Subcutaneous abdominal adipose tissue (tissue), 5 donors: ENCODE data around the gene STK31.
"Not testable (repeated sequence)": the region's sequence is repeated elsewhere in the genome, so short reads cannot be mapped to it uniquely, and the experiment has no call there.

Experiments
- H3K27ac ChIP-seq: one replicate; pipeline ENCODE4 v1.7.0; 2013; ENCODE audit warnings: low read depth, mild to moderate bottlenecking, inconsistent platforms, low read length, moderate library complexity
- H3K27me3 ChIP-seq, 5 donors: one replicate each; pipeline ENCODE4 v1.7.0; 2013; ENCODE audit warnings: low read length in 5 of 5, inconsistent platforms in 1 of 5; ENCODE audit not compliant: control insufficient read depth in 5 of 5, insufficient read depth in 4 of 5
- H3K36me3 ChIP-seq, 5 donors: one replicate each; pipeline ENCODE4 v1.7.0; 2013; ENCODE audit warnings: low read length in 5 of 5; ENCODE audit not compliant: control insufficient read depth in 5 of 5, insufficient read depth in 5 of 5
- H3K4me1 ChIP-seq, 5 donors: one replicate each; pipeline ENCODE4 v1.7.0; 2013; ENCODE audit warnings: low read length in 5 of 5, mild to moderate bottlenecking in 3 of 5, moderate library complexity in 1 of 5; ENCODE audit not compliant: control insufficient read depth in 5 of 5, insufficient read depth in 5 of 5
- H3K4me3 ChIP-seq, 5 donors: one replicate each; pipeline ENCODE4 v1.7.0; 2013; ENCODE audit warnings: low read length in 5 of 5, low read depth in 1 of 5
- H3K9ac ChIP-seq, 5 donors: one replicate each; pipeline ENCODE4 v1.7.0; 2013; ENCODE audit warnings: low read length in 5 of 5, mild to moderate bottlenecking in 4 of 5, moderate library complexity in 3 of 5
- H3K9me3 ChIP-seq, 5 donors: one replicate each; pipeline ENCODE4 v1.7.0; 2013; ENCODE audit warnings: low read length in 5 of 5; ENCODE audit not compliant: control insufficient read depth in 5 of 5
- donor health status: healthy.
- donor health status: healthy.
- donor health status: healthy.
- donor health status: healthy.
- donor health status: healthy.

STK31 gene

GRCh38 chr7:23713285-23714149, 3.5 kb downstream of the STK31 start:
- H3K4me3 ChIP-seq: no peak overlapping the region
- H3K4me1 ChIP-seq: no peaks in the 10 kb centered on the region
- H3K27me3 ChIP-seq: no peaks in the 10 kb centered on the region
- H3K9me3 ChIP-seq: no peaks in the 10 kb centered on the region
- no peak overlapping the region for H3K27ac ChIP-seq
- H3K36me3 ChIP-seq: no peaks in the 10 kb centered on the region
- H3K9ac ChIP-seq: no peak overlapping the region

GRCh38 chr7:23714150-23714464, 4.1 kb downstream of the STK31 start:
- H3K9ac ChIP-seq: no peak overlapping the region
- no peaks in the 10 kb centered on the region for H3K27me3 ChIP-seq
- H3K27ac ChIP-seq: no peak overlapping the region
- no peaks in the 10 kb centered on the region for H3K36me3 ChIP-seq
- H3K4me1 ChIP-seq: no peaks in the 10 kb centered on the region
- no peak overlapping the region for H3K4me3 ChIP-seq
- no peaks in the 10 kb centered on the region for H3K9me3 ChIP-seq

GRCh38 chr7:23714579-23714978, 4.6 kb downstream of the STK31 start:
- Histone ChIP-seq H3K27me3 (no peaks in the 10 kb centered on the region), H3K4me1 (no peaks in the 10 kb centered on the region), H3K27ac (no peak overlapping the region), H3K9me3 (no peaks in the 10 kb centered on the region), H3K4me3 (no peak overlapping the region), H3K9ac (no peak overlapping the region), H3K36me3 (no peaks in the 10 kb centered on the region)

- no peaks in the 10 kb centered on the region for H3K27me3 ChIP-seq
- H3K4me1 ChIP-seq: no peaks in the 10 kb centered on the region
- H3K9me3 ChIP-seq: no peaks in the 10 kb centered on the region
- no peak overlapping the region for H3K9ac ChIP-seq
- H3K27ac ChIP-seq: no peak overlapping the region
- H3K36me3 ChIP-seq: no peaks in the 10 kb centered on the region
- no peak overlapping the region for H3K4me3 ChIP-seq
These were observed 5.1 kb downstream of the STK31 start for GRCh38 chr7:23715099-23715498.

- Histone ChIP-seq H3K27me3 (no peaks in the 10 kb centered on the region), H3K9ac (no peak overlapping the region), H3K9me3 (no peaks in the 10 kb centered on the region), H3K4me3 (no peak overlapping the region), H3K27ac (no peak overlapping the region), H3K4me1 (no peaks in the 10 kb centered on the region), H3K36me3 (no peaks in the 10 kb centered on the region)
These were observed 7.8 kb downstream of the STK31 start for GRCh38 chr7:23717788-23718187.

GRCh38 chr7:23721456-23721855, 11.4 kb downstream of the STK31 start:
- H3K9ac ChIP-seq: no peak overlapping the region
- no peaks in the 10 kb centered on the region for H3K4me1 ChIP-seq
- no peak overlapping the region for H3K4me3 ChIP-seq
- H3K36me3 ChIP-seq: no peaks in the 10 kb centered on the region
- H3K27me3 ChIP-seq: no peaks in the 10 kb centered on the region
- no peak overlapping the region for H3K27ac ChIP-seq
- H3K9me3 ChIP-seq: no peaks in the 10 kb centered on the region

- not testable (repeated sequence) for H3K9me3 ChIP-seq, H3K27ac ChIP-seq, H3K27me3 ChIP-seq, H3K36me3 ChIP-seq, H3K4me3 ChIP-seq, H3K4me1 ChIP-seq, H3K9ac ChIP-seq
These were observed 12.7 kb downstream of the STK31 start for GRCh38 chr7:23722587-23723216.

GRCh38 chr7:23724113-23724512, 14.1 kb downstream of the STK31 start:
- H3K36me3 ChIP-seq, H3K4me3 ChIP-seq, H3K9me3 ChIP-seq: not testable (repeated sequence)

GRCh38 chr7:23742051-23742450, 32.0 kb downstream of the STK31 start:
- no peak overlapping the region for H3K9ac ChIP-seq
- peaks cover 0 to 41% (median 32%) of the 10 kb centered on the region in 5 donors for H3K9me3 ChIP-seq
- no peaks in the 10 kb centered on the region for H3K4me1 ChIP-seq
- no peak overlapping the region for H3K27ac ChIP-seq
- no peak overlapping the region for H3K4me3 ChIP-seq
- H3K27me3 ChIP-seq: no peaks in the 10 kb centered on the region
- H3K36me3 ChIP-seq: no peaks in the 10 kb centered on the region

More at GRCh38 chr7:23724113-23724512, 14.1 kb downstream of the STK31 start:
- H3K4me1 ChIP-seq, H3K27ac ChIP-seq, H3K9ac ChIP-seq, H3K27me3 ChIP-seq: not testable (repeated sequence)

- no peaks in the 10 kb centered on the region for H3K27me3 ChIP-seq
- no peak overlapping the region for H3K9ac ChIP-seq
- H3K9me3 ChIP-seq: peaks cover 0 to 41% (median 32%) of the 10 kb centered on the region in 5 donors
- no peak overlapping the region for H3K4me3 ChIP-seq
- no peaks in the 10 kb centered on the region for H3K36me3 ChIP-seq
- H3K27ac ChIP-seq: no peak overlapping the region
- no peaks in the 10 kb centered on the region for H3K4me1 ChIP-seq
These were observed 33.2 kb downstream of the STK31 start for GRCh38 chr7:23743226-23743625.
